GM18511 (cell line): ENCODE measurements around the gene NTSR1.

Experiments used
- ATAC-seq: cut with Tn5 transposase; IDR thresholded peaks from one replicate; pipeline ENCODE4 v1.9.1; 2021; ENCODE audit warnings: mild to moderate bottlenecking, moderate library complexity; ENCODE audit not compliant: unreplicated experiment

The NTSR1 gene

GRCh38 chr20:62706857-62707256 lies 1.8 kb upstream of the NTSR1 start:
- no peak for ATAC-seq

- ATAC-seq: no peak
Measured at GRCh38 chr20:62707276-62707920, 1.2 kb upstream of the NTSR1 start.

GRCh38 chr20:62707921-62708521 lies 615 bp upstream of the NTSR1 start:
- no peak for ATAC-seq

- ATAC-seq: no peak
Measured at GRCh38 chr20:62709537-62709905, 885 bp downstream of the NTSR1 start.

- ATAC-seq: no peak
Measured at GRCh38 chr20:62710221-62710885, 1.7 kb downstream of the NTSR1 start.

- no peak for ATAC-seq
Measured at GRCh38 chr20:62710886-62711702, 2.5 kb downstream of the NTSR1 start.

- no peak for ATAC-seq
Measured at GRCh38 chr20:62711703-62712101, 3.1 kb downstream of the NTSR1 start.

GRCh38 chr20:62712606-62713005 lies 4.0 kb downstream of the NTSR1 start:
- no peak for ATAC-seq

- no peak for ATAC-seq
Measured at GRCh38 chr20:62714006-62714405, 5.4 kb downstream of the NTSR1 start.

GRCh38 chr20:62714799-62715198 lies 6.2 kb downstream of the NTSR1 start:
- ATAC-seq: no peak

- no peak for ATAC-seq
Measured at GRCh38 chr20:62715201-62715600, 6.6 kb downstream of the NTSR1 start.

GRCh38 chr20:62716198-62716940 lies 7.7 kb downstream of the NTSR1 start:
- no peak for ATAC-seq

- ATAC-seq: no peak
Measured at GRCh38 chr20:62716941-62717310, 8.3 kb downstream of the NTSR1 start.

- no peak for ATAC-seq
Measured at GRCh38 chr20:62717933-62718332, 9.3 kb downstream of the NTSR1 start.

GRCh38 chr20:62718546-62718945 lies 9.9 kb downstream of the NTSR1 start:
- no peak for ATAC-seq

GRCh38 chr20:62719250-62719935 lies 10.8 kb downstream of the NTSR1 start:
- ATAC-seq: no peak

GRCh38 chr20:62721511-62722370 lies 13.1 kb downstream of the NTSR1 start:
- no peak for ATAC-seq

GRCh38 chr20:62722627-62723026 lies 14.0 kb downstream of the NTSR1 start:
- ATAC-seq: no peak

- ATAC-seq: no peak
Measured at GRCh38 chr20:62723351-62723750, 14.7 kb downstream of the NTSR1 start.
